IMR-90 (cell line): Measurements from ENCODE around the gene PFKL. TPM values are rescaled to one million over a fixed set of nuclear protein-coding genes. Genes with fewer than 3 reads are reported as not detected.

Experiments used
- ATAC-seq: fragments of 200-7000 bp; cut with Tn5 transposase; 2 replicates; pipeline ENCODE4 v1.9.1; 2020; ENCODE audit warnings: low read depth, mild to moderate bottlenecking, moderate library complexity
- BruUV-seq: library from RNA; stranded (reverse); fragments of 400-500 nt; replicated peaks from 2 replicates; lab custom pipeline; 2021; lab: Mats Ljungman, UMichigan
- CTCF ChIA-PET: fragments of 300-600 bp; formaldehyde crosslinking; extraction: SDS; loops from one replicate; lab custom pipeline; 2021; ENCODE audit warnings: antibody characterized with exemption; lab: Yijun Ruan, JAX
- POLR2A ChIA-PET: fragments of 300-600 bp; sonication (Branson Sonifier 250); formaldehyde crosslinking; loops from one replicate; lab custom pipeline; 2022; ENCODE audit warnings: antibody characterized with exemption; ENCODE audit not compliant: unreplicated experiment; lab: Charles Lee
- DNase-seq: peaks from one replicate; pipeline ENCODE4 v3.0.0; 2013
- H2AFZ ChIP-seq: replicated peaks from 2 replicates; pipeline ENCODE3; 2013; ENCODE audit warnings: low read length, mild to moderate bottlenecking; ENCODE audit not compliant: poor library complexity
- H2AK5ac ChIP-seq: 2 replicates; pipeline ENCODE4 v1.6.1; 2013; ENCODE audit warnings: low read depth, low read length, inconsistent platforms
- H2AK9ac ChIP-seq: replicated peaks from 2 replicates; pipeline ENCODE3; 2013; ENCODE audit warnings: mild to moderate bottlenecking, low read depth, low read length, moderate library complexity; ENCODE audit not compliant: poor library complexity
- H2BK120ac ChIP-seq: 2 replicates; pipeline ENCODE4 v1.6.1; 2013; ENCODE audit warnings: low read depth, low read length, inconsistent platforms
- H2BK15ac ChIP-seq: 3 replicates; pipeline ENCODE4 v1.6.1; 2013; ENCODE audit warnings: low read depth, low read length, inconsistent platforms
- H2BK20ac ChIP-seq: 2 replicates; pipeline ENCODE4 v1.6.1; 2013; ENCODE audit warnings: low read depth, mild to moderate bottlenecking, inconsistent platforms, low read length, moderate library complexity
- H2BK5ac ChIP-seq: 2 replicates; pipeline ENCODE4 v1.6.1; 2013; ENCODE audit warnings: mild to moderate bottlenecking, low read depth, low read length, inconsistent platforms; ENCODE audit not compliant: poor library complexity, severe bottlenecking
- H3K14ac ChIP-seq: replicated peaks from 2 replicates; pipeline ENCODE4 v1.6.1; 2013; ENCODE audit warnings: low read depth, low read length, inconsistent platforms
- H3K18ac ChIP-seq: 2 replicates; pipeline ENCODE4 v1.6.1; 2013; ENCODE audit warnings: low read depth, low read length, control low read depth
- H3K23ac ChIP-seq: 2 replicates; pipeline ENCODE4 v1.6.1; 2013; ENCODE audit warnings: low read depth, low read length, inconsistent platforms
- H3K27ac ChIP-seq: 2 replicates; pipeline ENCODE4 v1.5.1; 2013; ENCODE audit warnings: mild to moderate bottlenecking, control low read depth, low read length; ENCODE audit not compliant: insufficient read depth
- H3K27me3 ChIP-seq: 2 replicates; pipeline ENCODE4 v1.6.1; 2013; ENCODE audit warnings: low read length; ENCODE audit not compliant: control insufficient read depth, insufficient read depth
- H3K36me3 ChIP-seq: 2 replicates; pipeline ENCODE4 v1.6.1; 2013; ENCODE audit warnings: low read length, mixed read lengths; ENCODE audit not compliant: control insufficient read depth, insufficient read depth
- H3K4ac ChIP-seq: 2 replicates; pipeline ENCODE4 v1.6.1; 2013; ENCODE audit warnings: low read depth, low read length, inconsistent platforms
- H3K4me1 ChIP-seq: 2 replicates; pipeline ENCODE4 v1.6.1; 2013; ENCODE audit warnings: low read length, mixed read lengths; ENCODE audit not compliant: control insufficient read depth, insufficient read depth
- H3K4me2 ChIP-seq: 2 replicates; pipeline ENCODE4 v1.6.1; 2013; ENCODE audit warnings: low read depth, mild to moderate bottlenecking, control low read depth, low read length, moderate library complexity
- H3K4me3 ChIP-seq: 2 replicates; pipeline ENCODE4 v1.5.1; 2013; ENCODE audit warnings: low read depth, mild to moderate bottlenecking, control low read depth, low read length, moderate library complexity; ENCODE audit not compliant: insufficient read depth
- H3K56ac ChIP-seq: 2 replicates; pipeline ENCODE4 v1.6.1; 2013; ENCODE audit warnings: low read length, inconsistent platforms; ENCODE audit not compliant: insufficient read depth; ENCODE audit errors: extremely low read depth
- H3K79me1 ChIP-seq, 2 experiments: 2 replicates each; pipeline ENCODE4 v1.6.1; 2013; ENCODE audit warnings: low read length in 2 of 2, inconsistent platforms in 1 of 2, low read depth in 1 of 2
- H3K9ac ChIP-seq: 2 replicates; pipeline ENCODE4 v1.6.1; 2013; ENCODE audit warnings: low read depth, low read length, control low read depth
- H3K9me1 ChIP-seq: 2 replicates; pipeline ENCODE4 v1.6.1; 2013; ENCODE audit warnings: low read length, inconsistent platforms; ENCODE audit not compliant: insufficient read depth
- H3K9me3 ChIP-seq: 2 replicates; pipeline ENCODE4 v1.6.1; 2013; ENCODE audit warnings: low read length; ENCODE audit not compliant: control insufficient read depth, insufficient read depth
- H4K20me1 ChIP-seq: 2 replicates; pipeline ENCODE4 v1.6.1; 2013; ENCODE audit warnings: low read length, inconsistent platforms; ENCODE audit not compliant: insufficient read depth
- H4K5ac ChIP-seq: 2 replicates; pipeline ENCODE4 v1.6.1; 2013; ENCODE audit warnings: mild to moderate bottlenecking, low read depth, low read length, control low read depth
- H4K8ac ChIP-seq, 2 experiments: 2 replicates each; pipeline ENCODE4 v1.6.1; 2013; ENCODE audit warnings: low read depth in 2 of 2, low read length in 2 of 2, control low read depth in 1 of 2, inconsistent platforms in 1 of 2
- H4K91ac ChIP-seq: 2 replicates; pipeline ENCODE4 v1.6.1; 2013; ENCODE audit warnings: low read depth, low read length, inconsistent platforms; ENCODE audit not compliant: insufficient read depth
- CEBPB ChIP-seq: IDR thresholded peaks from 2 replicates; pipeline ENCODE4 v1.6.1; 2012; ENCODE audit warnings: low read depth, low read length, improper control_type of control experiment
- CHD1 ChIP-seq: IDR thresholded peaks from 2 replicates; pipeline ENCODE4 v1.6.1; 2012; ENCODE audit warnings: low read depth, low read length, improper control_type of control experiment
- POLR2A ChIP-seq: IDR thresholded peaks from 2 replicates; pipeline ENCODE4 v1.6.1; 2012; ENCODE audit warnings: mild to moderate bottlenecking, low read depth, low read length
- RAD21 ChIP-seq: IDR thresholded peaks from 2 replicates; pipeline ENCODE4 v1.6.1; 2012; ENCODE audit warnings: low read length, improper control_type of control experiment
- RCOR1 ChIP-seq: IDR thresholded peaks from 2 replicates; pipeline ENCODE4 v1.6.1; 2012; ENCODE audit warnings: mild to moderate bottlenecking, low read length, improper control_type of control experiment; ENCODE audit not compliant: insufficient replicate concordance
- RFX5 ChIP-seq: IDR thresholded peaks from 2 replicates; pipeline ENCODE4 v1.8.0; 2012; ENCODE audit warnings: low read depth, mild to moderate bottlenecking, low read length, moderate library complexity
- SMC3 ChIP-seq: fragments of 150-350 bp; IDR thresholded peaks from 2 replicates; pipeline ENCODE4 v1.6.1; 2016; ENCODE audit warnings: low read depth, mild to moderate bottlenecking, antibody characterized with exemption, low read length, moderate library complexity
- WGBS, 2 experiments: methylation state at CpG; one replicate each; pipeline versions ENCODE4 v1.1.5 to v1.1.7; 2013; ENCODE audit warnings: missing lambda C conversion rate in 2 of 2; ENCODE audit not compliant: insufficient read length in 1 of 2; ENCODE audit errors: extremely low coverage in 2 of 2; 5-methylcytosine and 5-hydroxymethylcytosine counted together
- dilution Hi-C: fragments of 300-500 bp; cut with HindIII; formaldehyde crosslinking; loops from one replicate; pipeline ENCODE4 v1.14.3; 2018; ENCODE audit warnings: low sequenced_read_pairs; ENCODE audit not compliant: unreplicated experiment
- in situ Hi-C: fragments of 300-500 bp; cut with MboI; formaldehyde crosslinking; loops from 3 replicates; pipeline ENCODE4 v1.14.3; 2019; ENCODE audit warnings: low sequenced_read_pairs, inconsistent platforms, mixed read lengths
- intact Hi-C: fragments of 100-400 bp; cut with micrococcal nuclease; formaldehyde crosslinking; loops from 2 replicates; pipeline ENCODE4 v1.10.0; 2022
- polyA plus RNA-seq, 3 experiments: library from polyadenylated mRNA; depleted of rRNA; stranded (reverse); fragments of >200 nt; gene quantifications; 2 replicates each; pipeline ENCODE4 v1.2.3, GENCODE V29; 2012; ENCODE audit warnings: low replicate concordance in 1 of 3
- total RNA-seq: library from RNA; depleted of rRNA; stranded (reverse); fragments of >200 nt; gene quantifications from 2 replicates; pipeline ENCODE4 v1.2.3, GENCODE V29; 2012

Gene PFKL
- total and polyA plus RNA-seq, 2 of the 4 experiments (the other 2 are of a cell fraction) = 103 to 126 TPM

DNA sequence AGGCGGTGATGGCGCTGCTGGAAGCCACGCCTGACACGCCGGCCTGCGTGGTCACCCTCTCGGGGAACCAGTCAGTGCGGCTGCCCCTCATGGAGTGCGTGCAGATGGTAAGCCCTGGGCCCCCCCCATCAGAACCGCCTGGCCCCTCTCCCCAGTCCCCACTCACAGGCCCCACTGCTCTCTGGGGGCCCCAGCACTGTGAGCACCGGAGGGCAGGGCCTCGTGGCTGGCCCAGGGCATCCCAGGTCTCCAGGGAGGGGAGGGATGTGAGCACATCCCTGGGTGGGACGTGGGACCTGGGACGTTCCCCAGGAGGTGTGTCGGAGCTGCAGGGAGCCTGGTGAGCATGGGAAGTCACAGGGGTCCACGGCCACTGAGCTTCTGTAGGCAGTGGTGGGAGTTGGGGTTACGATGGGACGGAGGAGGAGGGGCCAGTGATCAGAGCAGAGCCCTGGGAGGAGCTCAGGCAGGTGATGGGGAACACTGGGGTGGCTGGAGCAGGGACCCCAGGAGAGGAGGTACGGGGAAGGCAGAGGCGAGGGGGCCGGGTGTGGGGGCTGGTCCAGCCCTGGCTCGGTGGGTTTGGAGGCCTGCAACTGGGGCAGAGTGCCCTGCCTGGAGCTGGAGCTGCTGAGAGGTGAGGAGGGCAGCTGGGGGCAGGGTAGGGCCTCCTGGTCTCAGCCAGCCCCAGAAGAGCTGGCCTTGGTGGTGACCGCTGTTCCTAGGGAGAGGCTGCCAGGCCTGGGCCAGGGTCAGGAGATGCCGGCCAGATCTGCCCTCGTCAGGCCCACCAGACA lies 18.8 kb downstream of the PFKL start:
- H3K27ac ChIP-seq = no peak overlapping the region
- peaks cover 5% of the 10 kb centered on the region; the same call in 1 of the 2 replicates for H3K9me1 ChIP-seq
- no peak overlapping the region for H2AK9ac ChIP-seq
- no peaks in the 10 kb centered on the region for H3K9me3 ChIP-seq
- intact Hi-C loops (no loop called here), dilution Hi-C loops (no loop called here), in situ Hi-C loops (no loop called here)
- H3K36me3 ChIP-seq = peaks cover 72% of the 10 kb centered on the region
- no peak for ATAC-seq
- no peak overlapping the region for H3K9ac ChIP-seq
- H2BK120ac ChIP-seq = no peak overlapping the region
- no peak overlapping the region for H2AFZ ChIP-seq
- H4K91ac ChIP-seq = no peak overlapping the region
- ChIA-PET POLR2A (no interaction called here), CTCF (no interaction called here)
- BruUV-seq = no TSS peak
- no peak overlapping the region for H3K4ac ChIP-seq
- no peak overlapping the region for H2BK15ac ChIP-seq
- no peak overlapping the region for H3K4me2 ChIP-seq
- H2AK5ac ChIP-seq = no peak overlapping the region
- H3K23ac ChIP-seq = no peak overlapping the region
- WGBS, 2 experiments = 94% methylated on average over 8 of the region's 25 CpGs; no CpG with 5 or more reads in 1 of the 2 experiments
- no peak for TF ChIP-seq CEBPB
- no peak for TF ChIP-seq SMC3
- TF ChIP-seq RCOR1 = no peak
- no peak for TF ChIP-seq CHD1
- TF ChIP-seq RAD21 = no peak
- no peak for TF ChIP-seq POLR2A
- no peak for TF ChIP-seq RFX5
- H4K5ac ChIP-seq = no peak overlapping the region
- no peaks in the 10 kb centered on the region for H3K27me3 ChIP-seq
- H3K79me1 ChIP-seq = no peaks in the 10 kb centered on the region
- H3K4me3 ChIP-seq = no peak overlapping the region
- H3K14ac ChIP-seq = no peak overlapping the region
- no peak overlapping the region for H3K56ac ChIP-seq
- H4K8ac ChIP-seq = no peak overlapping the region
- no peaks in the 10 kb centered on the region for H3K4me1 ChIP-seq
- no peak overlapping the region for H2BK5ac ChIP-seq
- no peak overlapping the region for H2BK20ac ChIP-seq
- H3K18ac ChIP-seq = no peak overlapping the region
- H4K20me1 ChIP-seq = peaks cover 6% of the 10 kb centered on the region
- no peak for DNase-seq
